NB4 (cell line): Measurements from ENCODE around the gene PHACTR1.
A peak's percentile ranks its signal among the peaks of the same experiment; 100 is the strongest.
"Not testable (repeated sequence)": the region's sequence is repeated elsewhere in the genome, so short reads cannot be mapped to it uniquely, and the experiment has no call there.

ENCODE experiments used
- DNase-seq: peaks from one replicate; pipeline ENCODE4 v3.0.0; 2010; ENCODE audit warnings: low read depth
- H3K4me3 ChIP-seq: one replicate; pipeline ENCODE4 v1.5.1; 2011; ENCODE audit warnings: mild to moderate bottlenecking, low read depth, low read length, moderate library complexity
- CTCF ChIP-seq: IDR thresholded peaks from one replicate; pipeline ENCODE4 v1.5.1; 2012; ENCODE audit warnings: low read depth, low read length
- MAX ChIP-seq: IDR thresholded peaks from 2 replicates; pipeline ENCODE4 v1.6.1; 2011; ENCODE audit warnings: low read depth, low read length
- MYC ChIP-seq: IDR thresholded peaks from 2 replicates; pipeline ENCODE4 v1.6.1; 2011; ENCODE audit warnings: low read depth, low read length
- POLR2A ChIP-seq: IDR thresholded peaks from 2 replicates; pipeline ENCODE4 v1.6.1; 2011; ENCODE audit warnings: mild to moderate bottlenecking; ENCODE audit not compliant: insufficient read length; ENCODE audit errors: extremely low read depth

PHACTR1 gene

GRCh38 chr6:13159300-13159699 is 442.7 kb downstream of the PHACTR1 start:
- no peak overlapping the region for H3K4me3 ChIP-seq
- peak; percentile 14 for DNase-seq
- TF ChIP-seq CTCF (no peak), MYC (no peak), MAX (no peak), POLR2A (no peak)

- not testable (repeated sequence) for H3K4me3 ChIP-seq, DNase-seq
Measured at GRCh38 chr6:13159822-13160221, 443.3 kb downstream of the PHACTR1 start.

GRCh38 chr6:13163161-13163944 is 446.8 kb downstream of the PHACTR1 start:
- peak; percentile 44 for DNase-seq
- no peak for TF ChIP-seq POLR2A
- no peak for TF ChIP-seq CTCF
- TF ChIP-seq MYC = no peak
- no peak for TF ChIP-seq MAX
- H3K4me3 ChIP-seq = no peak overlapping the region

- DNase-seq = no peak
- no peak overlapping the region for H3K4me3 ChIP-seq
- no peak for TF ChIP-seq POLR2A
- TF ChIP-seq CTCF = no peak
- TF ChIP-seq MAX = no peak
- TF ChIP-seq MYC = no peak
Measured at GRCh38 chr6:13164291-13164690, 447.7 kb downstream of the PHACTR1 start.

GRCh38 chr6:13165502-13166172 is 449.1 kb downstream of the PHACTR1 start:
- no peak for DNase-seq
- TF ChIP-seq MAX (no peak), CTCF (no peak), MYC (no peak), POLR2A (no peak)
- no peak overlapping the region for H3K4me3 ChIP-seq

- no peak for TF ChIP-seq MAX
- no peak for TF ChIP-seq CTCF
- no peak for TF ChIP-seq MYC
- no peak for TF ChIP-seq POLR2A
- no peak overlapping the region for H3K4me3 ChIP-seq
- no peak for DNase-seq
Measured at GRCh38 chr6:13166269-13166668, 449.7 kb downstream of the PHACTR1 start.
